Germinal center (tissue), 1 donor: Measurements from ENCODE around the gene LPIN1.

Source experiments
- DNase-seq: peaks from one replicate; pipeline ENCODE4 v3.0.0; 2012; ENCODE audit warnings: mixed read lengths, low spot score

Gene LPIN1

GRCh38 chr2:11866358-11867335, 120.2 kb downstream of the LPIN1 start:
- DNase-seq: no peak

DNA sequence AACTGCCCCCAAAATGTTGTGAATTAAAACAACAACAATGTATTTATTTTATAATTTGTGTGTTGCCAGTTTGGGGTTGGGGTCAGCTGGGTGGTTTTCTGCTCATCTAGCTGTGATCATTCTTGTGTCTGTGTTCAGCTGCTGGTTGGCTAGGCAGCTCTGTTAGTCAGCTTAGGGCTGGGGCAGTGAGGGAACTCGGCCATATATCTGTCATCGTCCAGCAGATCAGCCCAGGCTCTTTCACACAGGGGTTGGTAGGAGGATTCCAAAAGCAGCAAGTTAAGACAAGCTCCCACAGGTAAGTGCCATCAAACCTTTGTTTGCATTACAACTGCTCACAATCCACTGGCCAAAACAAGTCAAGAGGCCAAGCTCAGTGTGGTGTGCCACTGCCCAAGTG, 121.5 kb downstream of the LPIN1 start:
- no peak for DNase-seq

- no peak for DNase-seq
These were observed 123.1 kb downstream of the LPIN1 start for GRCh38 chr2:11869391-11869991.

- no peak for DNase-seq
These were observed 123.6 kb downstream of the LPIN1 start for GRCh38 chr2:11870064-11870463.

DNA sequence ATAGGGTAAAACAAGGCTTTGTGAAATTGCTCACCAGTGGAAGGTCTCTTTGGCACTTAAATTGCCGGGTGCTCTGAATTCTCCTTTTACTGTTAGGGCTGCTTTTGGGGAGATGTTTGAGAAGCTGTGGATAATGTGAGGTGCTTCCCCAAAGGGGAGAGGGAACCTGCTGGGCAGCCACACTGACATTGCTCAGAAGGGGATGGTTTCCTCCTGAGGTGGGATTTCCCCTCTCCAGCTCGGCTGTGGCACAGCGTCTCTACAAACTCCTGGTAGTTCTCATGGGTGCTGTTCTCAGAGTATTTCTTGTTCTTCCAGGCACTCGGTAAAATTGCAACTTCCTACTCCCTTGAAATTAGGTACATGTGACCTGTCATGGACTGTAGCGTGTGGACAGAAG, 124.2 kb downstream of the LPIN1 start:
- DNase-seq: no peak

DNA sequence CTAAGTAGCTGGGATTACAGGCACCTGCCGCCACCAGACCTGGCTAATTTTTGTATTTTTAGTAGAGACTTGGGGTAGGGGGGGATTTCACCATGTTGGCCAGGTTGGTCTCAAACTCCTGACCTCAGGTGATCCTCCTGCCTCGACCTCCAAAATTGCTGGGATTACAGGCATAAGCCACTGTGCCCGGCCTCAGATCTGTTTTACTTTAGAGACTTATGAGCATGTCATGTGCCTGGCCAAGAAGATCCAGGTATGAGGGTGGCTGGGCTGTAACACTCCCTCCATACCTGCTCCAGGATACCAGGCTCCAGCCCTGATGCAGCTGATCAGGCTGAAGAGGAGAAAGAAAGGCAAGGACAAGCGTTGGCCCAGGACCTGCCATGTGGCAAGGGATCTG, 125.0 kb downstream of the LPIN1 start:
- no peak for DNase-seq

DNA sequence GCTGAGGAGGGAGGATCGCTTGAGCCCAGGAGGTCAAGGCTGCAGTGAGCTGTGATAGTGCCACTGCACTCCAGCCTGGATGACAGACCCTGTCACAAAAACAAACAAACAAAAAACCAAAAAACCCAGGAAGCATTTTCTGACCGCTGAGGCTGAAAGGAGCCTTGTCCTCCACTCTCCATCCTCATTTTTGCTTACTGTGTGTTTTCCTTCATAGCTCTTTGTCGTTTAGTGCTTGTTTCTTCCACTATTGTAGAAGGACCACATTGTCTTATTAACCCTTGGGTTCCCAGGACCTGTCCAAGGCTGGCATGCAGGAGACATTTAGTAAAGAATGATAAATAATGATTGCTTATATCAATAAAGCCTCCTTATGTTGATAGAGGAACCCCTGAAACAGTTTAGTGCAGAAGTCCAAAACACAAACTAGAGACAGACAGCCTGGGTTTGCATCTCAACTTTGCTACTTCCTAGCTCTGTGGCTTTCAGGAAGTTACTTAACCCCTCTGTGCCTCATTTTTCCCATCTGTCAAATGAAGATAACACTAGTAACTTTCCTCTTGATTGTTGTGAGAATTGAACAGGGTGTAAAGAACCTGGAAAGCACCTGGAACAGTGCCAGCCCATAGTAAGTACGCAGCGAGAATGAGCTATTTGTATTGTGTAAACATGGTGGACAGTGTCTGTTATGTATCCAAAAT, 126.0 kb downstream of the LPIN1 start:
- DNase-seq: no peak

DNA sequence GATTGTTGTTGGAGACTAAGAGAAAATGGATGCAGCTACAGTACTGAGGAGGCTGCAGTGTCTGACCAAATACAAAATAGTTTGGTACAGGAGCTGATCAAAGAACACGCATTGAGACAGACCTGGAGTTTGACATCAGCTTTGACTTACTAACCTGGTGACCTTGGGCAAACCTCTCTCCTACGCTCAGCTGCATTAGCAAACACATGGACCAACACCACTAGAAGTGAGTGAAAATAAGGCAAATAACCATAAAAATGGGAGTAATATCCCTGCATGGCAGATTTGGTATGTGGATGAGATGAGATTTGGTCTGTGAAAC, 126.5 kb downstream of the LPIN1 start:
- no peak for DNase-seq

DNA sequence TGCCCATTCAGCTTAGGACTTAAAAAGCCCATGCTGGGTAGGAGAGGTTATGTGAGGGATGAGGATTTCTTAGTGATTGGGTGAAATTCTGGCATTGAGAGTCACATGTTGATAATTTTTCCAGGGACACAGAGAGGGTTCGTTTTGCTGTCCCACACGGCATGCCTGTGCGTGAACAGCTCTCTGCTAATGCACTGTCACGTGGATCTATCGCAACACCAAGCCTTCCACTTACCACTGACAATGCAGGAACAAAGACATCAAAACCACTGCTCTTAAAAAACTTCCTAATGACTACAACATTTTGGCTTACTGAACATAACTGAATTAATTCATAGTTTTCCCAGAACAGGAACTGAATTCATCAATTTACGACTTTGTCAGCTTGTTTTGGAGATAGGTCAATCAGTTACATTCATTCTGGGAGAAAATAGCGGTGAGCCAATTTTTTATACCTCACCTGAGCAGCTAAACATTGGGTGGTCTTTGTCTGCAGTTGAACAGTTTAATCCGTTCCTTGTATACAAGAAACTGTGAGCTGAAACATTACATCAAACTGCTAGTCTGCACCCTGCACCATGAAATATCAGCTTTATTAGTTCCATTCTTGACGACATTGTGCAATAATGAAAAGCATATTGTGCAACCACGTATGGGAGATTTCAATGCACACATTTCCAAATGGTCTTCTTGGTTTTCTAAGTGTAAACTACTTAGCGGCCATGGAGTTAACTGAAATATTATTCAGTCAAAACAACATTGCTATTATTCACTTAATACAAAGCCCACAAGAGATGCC, 127.1 kb downstream of the LPIN1 start:
- DNase-seq: no peak

DNA sequence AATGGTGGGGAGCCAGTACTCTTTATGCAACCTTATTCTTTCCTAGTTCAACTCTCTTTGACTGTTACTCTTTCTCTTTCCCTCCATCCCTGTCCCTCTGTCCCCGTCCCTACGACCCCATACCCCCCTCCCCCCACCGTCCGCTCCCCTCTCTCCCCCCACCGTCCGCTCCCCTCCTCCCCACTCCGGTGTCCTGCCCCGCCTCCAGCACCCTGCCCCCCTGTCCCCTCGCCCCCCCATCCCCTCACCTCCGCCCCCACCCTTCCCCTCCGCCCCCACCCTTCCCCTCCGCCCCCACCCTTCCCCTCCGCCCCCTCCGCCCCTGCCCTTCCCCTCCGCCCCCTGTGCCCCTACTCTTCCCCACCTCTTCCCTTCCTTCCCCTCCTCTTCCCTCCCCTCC, 128.4 kb downstream of the LPIN1 start:
- DNase-seq: no peak

- no peak for DNase-seq
These were observed 129.0 kb downstream of the LPIN1 start for GRCh38 chr2:11875481-11875880.

- no peak for DNase-seq
These were observed 130.0 kb downstream of the LPIN1 start for GRCh38 chr2:11876436-11876835.

DNA sequence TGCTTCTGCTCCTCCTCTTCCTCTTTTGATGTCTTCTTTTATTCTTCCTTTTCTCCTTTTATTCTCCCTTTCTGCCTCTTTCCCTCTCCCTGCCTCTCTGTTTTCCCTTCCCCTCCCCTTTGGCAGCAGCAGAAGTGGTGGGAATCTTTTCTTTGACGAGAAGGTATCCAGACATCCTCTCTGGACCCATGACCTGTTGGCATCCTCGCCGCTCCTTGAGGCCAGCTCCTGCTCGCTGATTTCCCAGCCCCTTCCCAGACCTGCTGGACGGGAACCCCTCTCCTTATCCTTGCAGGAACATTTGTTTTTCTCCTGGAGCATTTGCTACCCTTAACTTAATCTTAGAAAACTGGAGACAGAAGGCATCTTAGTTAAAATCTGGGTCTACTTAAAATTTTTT, 130.5 kb downstream of the LPIN1 start:
- DNase-seq: no peak
